Measurements from ENCODE around the gene SDF2.
"Not testable (repeated sequence)": the region's sequence is repeated elsewhere in the genome, so short reads cannot be mapped to it uniquely, and the experiment has no call there.

The SDF2 gene

GRCh38 chr17:28682655-28683054 is 20.9 kb upstream of the SDF2 start:
- no peak for DNase-seq

- no peak for DNase-seq
Measured at GRCh38 chr17:28675980-28676379, 14.3 kb upstream of the SDF2 start.

- no peak for DNase-seq
Measured at GRCh38 chr17:28675490-28675889, 13.8 kb upstream of the SDF2 start.

- no peak for DNase-seq
Measured at GRCh38 chr17:28669918-28670317, 8.2 kb upstream of the SDF2 start.

GRCh38 chr17:28667870-28668269 is 6.2 kb upstream of the SDF2 start:
- no peak for DNase-seq

- no peak for DNase-seq
Measured at GRCh38 chr17:28665994-28666393, 4.3 kb upstream of the SDF2 start.

GRCh38 chr17:28663723-28664122 is 2.0 kb upstream of the SDF2 start:
- no peak for DNase-seq

- DNase-seq = no peak
Measured at GRCh38 chr17:28662527-28662829, 772 bp upstream of the SDF2 start.

GRCh38 chr17:28659497-28659881 is 2.2 kb downstream of the SDF2 start:
- not testable (repeated sequence) for DNase-seq

GRCh38 chr17:28658766-28659496 is 2.8 kb downstream of the SDF2 start:
- not testable (repeated sequence) for DNase-seq

- not testable (repeated sequence) for DNase-seq
Measured at GRCh38 chr17:28658342-28658741, 3.4 kb downstream of the SDF2 start.

GRCh38 chr17:28657756-28658155 is 4.0 kb downstream of the SDF2 start:
- no peak for DNase-seq

- DNase-seq = no peak
Measured at GRCh38 chr17:28655160-28655559, 6.5 kb downstream of the SDF2 start.

GRCh38 chr17:28648698-28649097 is 13.0 kb downstream of the SDF2 start:
- DNase-seq = no peak

- DNase-seq = no peak
Measured at GRCh38 chr17:28646039-28646754, 15.5 kb downstream of the SDF2 start.

GRCh38 chr17:28645576-28645939 is 16.1 kb downstream of the SDF2 start:
- DNase-seq = no peak

- peak; percentile 82 to 96 for DNase-seq
Measured at GRCh38 chr17:28644787-28645575, 16.7 kb downstream of the SDF2 start, which contains the start of gene BLTP2. Gene BLTP2, minus strand, starts transcription at chr17:28645158. Its CDS starts 102 bp downstream, at chr17:28645056.

GRCh38 chr17:28643983-28644786 is 17.5 kb downstream of the SDF2 start:
- DNase-seq = peak in 1 of 2 experiments; percentile 43

GRCh38 chr17:28641579-28641978 is 20.1 kb downstream of the SDF2 start:
- no peak for DNase-seq

GRCh38 chr17:28635506-28635905 is 26.2 kb downstream of the SDF2 start:
- no peak for DNase-seq

- no peak for DNase-seq
Measured at GRCh38 chr17:28634206-28634865, 27.4 kb downstream of the SDF2 start.

- no peak for DNase-seq
Measured at GRCh38 chr17:28626818-28627217, 34.9 kb downstream of the SDF2 start.

Measured in NCI-H446 (cell line).